Mucosa of descending colon (tissue), 3 donors: Measurements from ENCODE around the gene FBXL3. TPM values are rescaled to one million over a fixed set of nuclear protein-coding genes. Genes with fewer than 3 reads are reported as not detected.

ENCODE experiments used
- ATAC-seq: fragments of 200-7000 bp; cut with Tn5 transposase; one replicate; pipeline ENCODE4 v1.9.1; 2020; ENCODE audit warnings: mild to moderate bottlenecking, moderate library complexity
- DNase-seq, 3 donors: peaks; one replicate each; pipeline ENCODE4 v3.0.0-alpha.2; 2020
- H3K36me3 ChIP-seq: fragments of 200-600 bp; one replicate; pipeline ENCODE4 v1.8.0; 2021; ENCODE audit warnings: low read depth, mild to moderate bottlenecking
- H3K4me1 ChIP-seq: fragments of 200-600 bp; one replicate; pipeline ENCODE4 v1.8.0; 2021; ENCODE audit warnings: low read depth, mild to moderate bottlenecking
- H3K4me3 ChIP-seq: fragments of 200-600 bp; one replicate; pipeline ENCODE4 v1.8.0; 2021; ENCODE audit warnings: mild to moderate bottlenecking
- H3K9me3 ChIP-seq: fragments of 200-600 bp; one replicate; pipeline ENCODE4 v1.8.0; 2021; ENCODE audit warnings: mild to moderate bottlenecking
- intact Hi-C, 2 donors: fragments of 100-400 bp; cut with DNase I in 1 of 2; cut with micrococcal nuclease in 1 of 2; formaldehyde crosslinking; loops; one replicate each; pipeline versions ENCODE4 v1.11.0 to v1.11.1; 2022; cut with DNase I, micrococcal nuclease
- total RNA-seq, 3 donors: library from RNA; stranded (reverse); fragmentation: NEBNext Ultra II Directional in 2 of 3; extraction: Animal tissue kit (Norgen Biotek cat#: 25700) in 2 of 3; gene quantifications; one replicate each; pipeline versions ENCODE4 v1.2.1 to v1.2.4, GENCODE V29; 2021 to 2023
- TF ChIP-seq, protein P1 (sequence below): fragments of 200-600 bp; IDR thresholded peaks from one replicate; pipeline ENCODE4 v1.8.0; 2022; ENCODE audit warnings: antibody characterized with exemption, mild to moderate bottlenecking
- donor health status: DM: no; HTN: no; CAD: no; lungs with moderate emphysema.
- donor health status: DM: no; HTN: no; CAD: no.
- donor health status: DM: no; HTN: yes; CAD: no.

FBXL3 gene
- total RNA-seq, 3 donors from 2014 or later: 40.5 to 57.1 (median 56.0) TPM

DNA sequence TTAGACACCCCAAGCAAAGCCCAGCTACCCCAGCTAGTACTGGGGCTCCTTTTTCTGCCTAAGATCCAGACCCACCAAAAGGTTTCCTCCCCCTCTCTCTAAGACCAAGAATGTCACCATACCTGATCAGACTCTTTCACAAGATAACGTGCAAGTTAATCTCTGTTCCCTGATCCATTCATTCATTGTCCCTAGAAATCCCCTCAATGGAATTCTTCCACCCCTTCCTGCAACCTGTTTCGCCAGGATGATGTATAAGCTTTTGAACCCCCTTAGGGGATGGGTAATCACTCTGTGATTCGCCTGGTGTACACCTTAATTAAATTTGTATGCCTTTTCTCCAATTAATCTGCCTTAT lies 52.4 kb downstream of the FBXL3 start:
- DNase-seq (no peak), ATAC-seq (no peak)
- Histone ChIP-seq H3K4me1 (no peaks in the 10 kb centered on the region), H3K36me3 (no peaks in the 10 kb centered on the region), H3K9me3 (no peaks in the 10 kb centered on the region), H3K4me3 (no peak overlapping the region)
- intact Hi-C loops: no loop called here
- TF ChIP-seq, protein P1, sequence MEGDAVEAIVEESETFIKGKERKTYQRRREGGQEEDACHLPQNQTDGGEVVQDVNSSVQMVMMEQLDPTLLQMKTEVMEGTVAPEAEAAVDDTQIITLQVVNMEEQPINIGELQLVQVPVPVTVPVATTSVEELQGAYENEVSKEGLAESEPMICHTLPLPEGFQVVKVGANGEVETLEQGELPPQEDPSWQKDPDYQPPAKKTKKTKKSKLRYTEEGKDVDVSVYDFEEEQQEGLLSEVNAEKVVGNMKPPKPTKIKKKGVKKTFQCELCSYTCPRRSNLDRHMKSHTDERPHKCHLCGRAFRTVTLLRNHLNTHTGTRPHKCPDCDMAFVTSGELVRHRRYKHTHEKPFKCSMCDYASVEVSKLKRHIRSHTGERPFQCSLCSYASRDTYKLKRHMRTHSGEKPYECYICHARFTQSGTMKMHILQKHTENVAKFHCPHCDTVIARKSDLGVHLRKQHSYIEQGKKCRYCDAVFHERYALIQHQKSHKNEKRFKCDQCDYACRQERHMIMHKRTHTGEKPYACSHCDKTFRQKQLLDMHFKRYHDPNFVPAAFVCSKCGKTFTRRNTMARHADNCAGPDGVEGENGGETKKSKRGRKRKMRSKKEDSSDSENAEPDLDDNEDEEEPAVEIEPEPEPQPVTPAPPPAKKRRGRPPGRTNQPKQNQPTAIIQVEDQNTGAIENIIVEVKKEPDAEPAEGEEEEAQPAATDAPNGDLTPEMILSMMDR: no peak

DNA sequence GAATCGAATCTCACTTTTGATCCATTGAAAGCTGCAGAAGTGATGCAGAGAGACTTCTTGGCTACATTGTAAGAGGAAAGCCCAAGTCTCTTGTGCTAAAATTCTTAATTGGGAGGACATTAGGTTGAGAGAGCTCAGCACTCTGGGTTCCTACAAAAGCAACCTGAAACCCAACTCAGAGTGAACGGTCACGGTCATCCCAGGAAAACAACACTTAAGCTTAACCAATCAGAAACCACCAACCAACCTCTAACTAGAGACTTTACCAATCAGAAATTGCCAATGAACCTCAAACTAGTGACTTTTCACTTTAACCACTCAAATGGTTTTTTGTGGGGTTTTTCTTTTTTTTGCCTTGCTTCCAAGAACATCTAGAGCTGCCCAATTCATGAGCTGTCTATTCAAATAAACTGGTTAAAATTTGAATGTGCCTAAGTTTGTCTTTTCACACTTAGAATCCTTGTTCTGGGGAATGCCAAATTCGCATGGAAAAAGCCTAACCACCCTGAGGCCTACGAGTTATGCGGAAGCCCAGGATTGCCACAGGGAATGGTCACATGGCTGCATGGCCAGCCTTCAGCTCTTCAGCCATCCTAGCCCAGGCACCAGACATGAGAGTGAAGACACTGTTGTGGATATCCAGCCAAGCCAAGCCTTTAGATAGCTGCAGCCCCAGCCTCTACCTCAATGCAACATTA lies 52.9 kb downstream of the FBXL3 start:
- TF ChIP-seq, protein P1: no peak
- no peak for DNase-seq
- Histone ChIP-seq H3K4me3 (no peak overlapping the region), H3K9me3 (no peaks in the 10 kb centered on the region), H3K4me1 (no peaks in the 10 kb centered on the region), H3K36me3 (no peaks in the 10 kb centered on the region)
- intact Hi-C loops: no loop called here
- ATAC-seq: no peak

DNA sequence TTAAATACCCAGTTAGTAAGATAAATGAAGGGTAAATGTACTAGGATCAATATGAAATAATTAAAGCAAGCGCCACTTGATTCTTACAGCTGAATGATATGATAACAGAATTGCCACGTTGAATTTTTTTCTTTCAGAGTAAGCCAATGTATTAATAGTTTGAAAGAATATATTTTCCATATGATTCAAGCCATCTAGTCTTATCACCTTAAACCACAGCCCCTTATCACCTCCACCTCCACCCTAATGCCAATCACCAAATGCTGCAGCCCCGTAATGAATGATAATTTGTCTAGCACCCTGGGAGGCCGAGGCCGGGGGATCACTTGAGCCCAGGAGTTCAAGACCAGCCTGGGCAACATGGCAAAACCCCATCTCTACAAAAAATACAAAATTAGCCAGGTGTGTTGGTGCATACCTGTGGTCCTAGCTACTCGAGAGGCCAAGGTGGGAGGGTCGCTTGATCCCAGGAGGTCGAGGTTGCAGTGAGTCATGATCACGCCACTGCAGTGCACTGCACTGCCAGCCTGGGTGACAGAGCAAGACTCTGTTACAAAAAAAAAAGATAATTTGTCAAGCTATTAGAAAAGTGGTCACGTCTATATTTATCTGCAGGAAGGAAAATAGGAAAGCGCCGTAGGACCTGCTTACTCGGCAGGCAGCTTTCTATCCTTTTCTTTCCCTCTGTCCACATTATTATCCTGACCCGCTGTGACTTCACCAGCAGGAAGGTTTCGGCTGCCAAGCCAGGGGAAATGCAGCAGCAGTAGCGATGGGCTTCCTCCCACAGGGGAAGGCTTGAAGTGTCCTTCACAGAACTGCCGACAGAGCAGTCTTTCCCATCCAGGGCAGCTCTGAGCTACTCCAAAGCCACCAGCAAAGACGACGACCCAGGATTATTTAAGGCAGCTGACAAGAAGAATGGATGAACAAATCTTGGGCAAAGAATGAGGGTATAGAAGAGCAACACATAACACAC lies 54.8 kb downstream of the FBXL3 start:
- Histone ChIP-seq H3K4me1 (no peaks in the 10 kb centered on the region), H3K4me3 (no peak overlapping the region), H3K36me3 (no peaks in the 10 kb centered on the region), H3K9me3 (no peaks in the 10 kb centered on the region)
- DNase-seq (no peak), ATAC-seq (no peak)
- TF ChIP-seq, protein P1: no peak
- intact Hi-C loops: no loop called here

DNA sequence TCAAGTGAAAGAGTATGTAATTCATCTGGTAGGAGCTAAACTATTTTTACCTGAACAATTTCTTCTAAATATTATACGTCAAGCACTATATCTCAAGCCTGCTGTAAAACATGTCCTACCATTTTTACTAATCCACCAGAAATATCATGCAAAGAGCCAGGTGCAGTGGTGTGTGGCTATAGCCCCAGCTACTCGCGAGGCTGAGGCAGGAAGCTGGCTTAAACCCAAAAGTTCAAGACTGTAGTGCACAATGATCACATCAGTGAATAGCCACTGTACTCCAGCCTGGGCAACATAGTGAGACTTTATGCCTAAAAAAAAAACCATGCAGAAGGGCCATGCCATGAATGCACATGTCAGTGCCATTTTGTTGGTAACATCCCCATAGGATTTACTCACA lies 55.7 kb downstream of the FBXL3 start:
- Histone ChIP-seq H3K36me3 (no peaks in the 10 kb centered on the region), H3K4me1 (no peaks in the 10 kb centered on the region), H3K4me3 (no peak overlapping the region), H3K9me3 (no peaks in the 10 kb centered on the region)
- intact Hi-C loops: no loop called here
- TF ChIP-seq, protein P1: no peak
- DNase-seq (no peak), ATAC-seq (no peak)

DNA sequence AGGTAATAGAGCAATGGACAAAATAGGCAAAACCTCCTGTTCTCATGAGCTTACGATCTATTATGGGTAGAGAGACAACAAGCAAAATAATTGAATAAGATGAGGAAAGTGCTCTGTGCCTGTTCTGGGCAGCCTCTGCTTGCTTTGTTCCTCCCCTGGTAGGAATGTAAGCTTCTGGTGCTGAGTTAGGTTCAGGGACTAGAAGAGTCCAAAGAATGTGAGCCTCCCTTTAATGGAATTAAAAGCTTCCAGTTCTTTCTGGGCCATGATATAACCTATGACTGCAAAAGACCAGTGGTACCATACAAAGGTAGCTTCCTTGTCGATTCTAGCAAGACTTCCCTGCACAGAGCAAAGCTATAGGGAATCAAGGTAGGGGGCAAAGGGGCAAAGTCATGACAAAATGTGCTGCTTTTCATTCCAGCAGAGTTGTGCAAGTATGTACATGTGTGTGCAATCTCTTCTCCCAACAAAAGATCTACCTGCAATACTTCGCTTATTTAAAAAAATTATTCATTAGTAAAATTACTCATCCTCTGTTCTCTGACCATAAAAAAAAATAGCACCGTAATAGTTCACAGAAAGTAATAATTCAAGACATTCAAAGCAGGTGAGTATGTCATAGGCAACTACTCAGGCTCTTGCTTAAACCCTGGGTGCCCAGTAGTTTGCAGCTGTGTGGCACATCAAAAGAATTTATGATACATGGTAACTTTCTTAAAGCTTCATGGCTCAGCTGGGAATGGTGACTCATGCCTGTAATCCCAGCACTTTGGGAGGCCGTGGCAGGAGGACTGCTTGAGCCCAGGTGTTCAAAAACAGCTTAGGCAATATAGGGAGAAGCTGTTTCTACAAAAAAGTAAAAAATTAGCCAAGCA lies 57.2 kb downstream of the FBXL3 start:
- TF ChIP-seq, protein P1: no peak
- ATAC-seq (no peak), DNase-seq (no peak)
- intact Hi-C loops: no loop called here
- Histone ChIP-seq H3K4me3 (no peak overlapping the region), H3K4me1 (no peaks in the 10 kb centered on the region), H3K9me3 (no peaks in the 10 kb centered on the region), H3K36me3 (no peaks in the 10 kb centered on the region)
